ENCODE measurements around the gene PYGB.

- TF ChIP-seq, protein P1, sequence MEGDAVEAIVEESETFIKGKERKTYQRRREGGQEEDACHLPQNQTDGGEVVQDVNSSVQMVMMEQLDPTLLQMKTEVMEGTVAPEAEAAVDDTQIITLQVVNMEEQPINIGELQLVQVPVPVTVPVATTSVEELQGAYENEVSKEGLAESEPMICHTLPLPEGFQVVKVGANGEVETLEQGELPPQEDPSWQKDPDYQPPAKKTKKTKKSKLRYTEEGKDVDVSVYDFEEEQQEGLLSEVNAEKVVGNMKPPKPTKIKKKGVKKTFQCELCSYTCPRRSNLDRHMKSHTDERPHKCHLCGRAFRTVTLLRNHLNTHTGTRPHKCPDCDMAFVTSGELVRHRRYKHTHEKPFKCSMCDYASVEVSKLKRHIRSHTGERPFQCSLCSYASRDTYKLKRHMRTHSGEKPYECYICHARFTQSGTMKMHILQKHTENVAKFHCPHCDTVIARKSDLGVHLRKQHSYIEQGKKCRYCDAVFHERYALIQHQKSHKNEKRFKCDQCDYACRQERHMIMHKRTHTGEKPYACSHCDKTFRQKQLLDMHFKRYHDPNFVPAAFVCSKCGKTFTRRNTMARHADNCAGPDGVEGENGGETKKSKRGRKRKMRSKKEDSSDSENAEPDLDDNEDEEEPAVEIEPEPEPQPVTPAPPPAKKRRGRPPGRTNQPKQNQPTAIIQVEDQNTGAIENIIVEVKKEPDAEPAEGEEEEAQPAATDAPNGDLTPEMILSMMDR (IDR thresholded peaks at IDR 0.05) = no peak
- TF ChIP-seq, protein P2, sequence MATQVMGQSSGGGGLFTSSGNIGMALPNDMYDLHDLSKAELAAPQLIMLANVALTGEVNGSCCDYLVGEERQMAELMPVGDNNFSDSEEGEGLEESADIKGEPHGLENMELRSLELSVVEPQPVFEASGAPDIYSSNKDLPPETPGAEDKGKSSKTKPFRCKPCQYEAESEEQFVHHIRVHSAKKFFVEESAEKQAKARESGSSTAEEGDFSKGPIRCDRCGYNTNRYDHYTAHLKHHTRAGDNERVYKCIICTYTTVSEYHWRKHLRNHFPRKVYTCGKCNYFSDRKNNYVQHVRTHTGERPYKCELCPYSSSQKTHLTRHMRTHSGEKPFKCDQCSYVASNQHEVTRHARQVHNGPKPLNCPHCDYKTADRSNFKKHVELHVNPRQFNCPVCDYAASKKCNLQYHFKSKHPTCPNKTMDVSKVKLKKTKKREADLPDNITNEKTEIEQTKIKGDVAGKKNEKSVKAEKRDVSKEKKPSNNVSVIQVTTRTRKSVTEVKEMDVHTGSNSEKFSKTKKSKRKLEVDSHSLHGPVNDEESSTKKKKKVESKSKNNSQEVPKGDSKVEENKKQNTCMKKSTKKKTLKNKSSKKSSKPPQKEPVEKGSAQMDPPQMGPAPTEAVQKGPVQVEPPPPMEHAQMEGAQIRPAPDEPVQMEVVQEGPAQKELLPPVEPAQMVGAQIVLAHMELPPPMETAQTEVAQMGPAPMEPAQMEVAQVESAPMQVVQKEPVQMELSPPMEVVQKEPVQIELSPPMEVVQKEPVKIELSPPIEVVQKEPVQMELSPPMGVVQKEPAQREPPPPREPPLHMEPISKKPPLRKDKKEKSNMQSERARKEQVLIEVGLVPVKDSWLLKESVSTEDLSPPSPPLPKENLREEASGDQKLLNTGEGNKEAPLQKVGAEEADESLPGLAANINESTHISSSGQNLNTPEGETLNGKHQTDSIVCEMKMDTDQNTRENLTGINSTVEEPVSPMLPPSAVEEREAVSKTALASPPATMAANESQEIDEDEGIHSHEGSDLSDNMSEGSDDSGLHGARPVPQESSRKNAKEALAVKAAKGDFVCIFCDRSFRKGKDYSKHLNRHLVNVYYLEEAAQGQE (IDR thresholded peaks at IDR 0.05; ENCODE audit: insufficient read depth in 1 of 2, low read depth in 2 of 2, low read length in 1 of 2) = no peak
- TF ChIP-seq POLR2AphosphoS5 (IDR thresholded peaks at IDR 0.05; ENCODE audit: low read depth, low read length) = no peak
- TF ChIP-seq SIN3A (IDR thresholded peaks at IDR 0.05; ENCODE audit: borderline replicate concordance, insufficient read depth, low read depth, low read length) = no peak
Observed at GRCh38 chr20:25286917-25287316, 39.0 kb downstream of the PYGB start.

All from Panc1 (cell line).